ENCODE results near the gene RNF10. TPM values are rescaled to one million over a fixed set of nuclear protein-coding genes. Genes with fewer than 3 reads are reported as not detected.
"Not testable (repeated sequence)": the region's sequence is repeated elsewhere in the genome, so short reads cannot be mapped to it uniquely, and the experiment has no call there.

The RNF10 gene
- polyA plus RNA-seq, 2 donors, result 110 to 288 TPM

DNA sequence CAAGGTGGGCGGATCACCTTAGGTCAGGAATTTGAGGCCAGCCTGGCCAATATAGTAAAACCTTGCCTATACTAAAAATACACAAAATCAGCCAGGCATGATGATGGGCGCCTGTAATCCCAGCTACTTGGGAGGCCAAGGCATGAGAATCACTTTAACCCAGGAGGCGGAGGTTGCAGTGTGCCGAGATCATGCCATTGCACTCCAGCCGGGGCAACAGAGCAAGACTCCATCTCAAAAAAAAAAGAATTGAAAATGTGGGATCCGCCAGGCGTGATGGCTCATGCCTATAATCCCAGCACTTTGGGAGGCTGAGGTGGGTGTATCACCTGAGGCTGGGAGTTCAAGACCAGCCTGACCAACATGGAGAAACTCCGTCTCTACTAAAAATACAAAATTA, 14.8 kb upstream of the RNF10 start:
- H3K4me3 ChIP-seq (ENCODE audit: low read depth in 1 of 2, low read length in 2 of 2); H3K27ac ChIP-seq (ENCODE audit: low read depth in 2 of 2, low read length in 1 of 2); H3K9me3 ChIP-seq (ENCODE audit: control insufficient read depth in 2 of 2, insufficient read depth in 1 of 2, low read depth in 1 of 2, low read length in 1 of 2); H3K27me3 ChIP-seq (ENCODE audit: control insufficient read depth in 1 of 2, insufficient read depth in 2 of 2, low read length in 2 of 2); H3K36me3 ChIP-seq (ENCODE audit: control insufficient read depth in 2 of 2, insufficient read depth in 2 of 2, low read length in 1 of 2); H3K4me1 ChIP-seq (ENCODE audit: control insufficient read depth in 2 of 2, insufficient read depth in 2 of 2, low read length in 1 of 2): not testable (repeated sequence)
- 96 to 98% methylated on average over 8 of the region's 8 CpGs for WGBS, 2 donors

GRCh38 chr12:120522568-120522967, 11.6 kb upstream of the RNF10 start:
- no peak overlapping the region for H3K27ac ChIP-seq (ENCODE audit: low read depth in 2 of 2, low read length in 1 of 2)
- 91 to 92% methylated on average over 9 of the region's 9 CpGs for whole genome bisulfite sequencing, 2 donors
- peaks cover 2 to 4% of the 10 kb centered on the region in 2 donors for H3K36me3 ChIP-seq (ENCODE audit: control insufficient read depth in 2 of 2, insufficient read depth in 2 of 2, low read length in 1 of 2)

GRCh38 chr12:120528861-120529525, 5.2 kb upstream of the RNF10 start, which contains the start of gene COQ5:
TSS of gene COQ5 (minus strand) at chr12:120529158. CDS start at chr12:120529141, 17 bp downstream.
- Histone ChIP-seq H3K4me1 (ENCODE audit: control insufficient read depth in 2 of 2, insufficient read depth in 2 of 2, low read length in 1 of 2) (no peaks in the 10 kb centered on the region), H3K36me3 (ENCODE audit: control insufficient read depth in 2 of 2, insufficient read depth in 2 of 2, low read length in 1 of 2) (no peaks in the 10 kb centered on the region), H3K9me3 (ENCODE audit: control insufficient read depth in 2 of 2, insufficient read depth in 1 of 2, low read depth in 1 of 2, low read length in 1 of 2) (no peaks in the 10 kb centered on the region), H3K27me3 (ENCODE audit: control insufficient read depth in 1 of 2, insufficient read depth in 2 of 2, low read length in 2 of 2) (no peaks in the 10 kb centered on the region), H3K4me3 (ENCODE audit: low read depth in 1 of 2, low read length in 2 of 2) (peak within 1 kb of the TSS; percentile 78 to 82), H3K27ac (ENCODE audit: low read depth in 2 of 2, low read length in 1 of 2) (peak within 1 kb of the TSS; percentile 90 to 97)
- WGBS, 2 donors, result 0 to 1% methylated on average over 38 of the region's 38 CpGs

More at GRCh38 chr12:120522568-120522967, 11.6 kb upstream of the RNF10 start:
- Histone ChIP-seq H3K4me3 (ENCODE audit: low read depth in 1 of 2, low read length in 2 of 2) (no peak overlapping the region), H3K9me3 (ENCODE audit: control insufficient read depth in 2 of 2, insufficient read depth in 1 of 2, low read depth in 1 of 2, low read length in 1 of 2) (no peaks in the 10 kb centered on the region), H3K27me3 (ENCODE audit: control insufficient read depth in 1 of 2, insufficient read depth in 2 of 2, low read length in 2 of 2) (no peaks in the 10 kb centered on the region), H3K4me1 (ENCODE audit: control insufficient read depth in 2 of 2, insufficient read depth in 2 of 2, low read length in 1 of 2) (no peaks in the 10 kb centered on the region)

DNA sequence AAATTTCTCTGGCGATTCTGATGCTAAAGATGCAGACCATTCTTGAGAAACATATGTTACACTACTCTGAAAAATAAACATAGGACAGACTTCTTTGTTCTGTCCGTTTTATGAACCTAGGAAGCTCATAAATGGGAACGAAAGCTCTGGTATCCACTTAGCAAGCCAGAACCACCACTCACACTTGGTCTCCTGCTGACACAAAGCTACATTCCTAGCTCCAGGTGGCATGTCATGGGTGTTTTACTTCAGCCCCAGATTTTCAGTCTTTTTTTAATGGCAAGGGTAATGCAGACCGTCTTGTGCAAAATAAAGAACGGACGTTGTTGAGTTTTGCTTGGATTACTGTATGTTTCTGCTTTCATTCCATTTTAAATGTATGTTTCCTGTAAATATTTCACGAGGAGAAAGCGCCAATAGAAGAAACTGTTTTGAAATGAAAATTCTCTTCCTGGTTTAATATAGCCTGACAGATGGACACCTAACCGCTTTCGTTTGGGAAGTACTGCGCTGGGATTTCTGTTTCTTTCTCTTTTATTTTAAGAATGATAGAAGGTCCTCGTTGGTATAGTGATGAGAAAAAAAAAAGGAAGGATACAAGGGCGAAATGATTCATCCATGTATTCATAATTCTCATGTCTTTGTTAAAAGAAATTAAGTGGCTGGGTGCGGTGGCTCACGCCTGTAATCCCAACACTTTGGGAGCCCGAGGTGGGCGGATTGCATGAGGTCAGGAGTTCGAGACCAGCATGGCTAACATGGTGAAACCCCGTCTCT, 4.3 kb upstream of the RNF10 start:
- no peaks in the 10 kb centered on the region for H3K4me1 ChIP-seq (ENCODE audit: control insufficient read depth in 2 of 2, insufficient read depth in 2 of 2, low read length in 1 of 2)
- H3K27ac ChIP-seq (ENCODE audit: low read depth in 2 of 2, low read length in 1 of 2), result peak overlapping the region; percentile 90 to 97
- no peaks in the 10 kb centered on the region for H3K9me3 ChIP-seq (ENCODE audit: control insufficient read depth in 2 of 2, insufficient read depth in 1 of 2, low read depth in 1 of 2, low read length in 1 of 2)
- peak overlapping the region; percentile 11 to 78 for H3K4me3 ChIP-seq (ENCODE audit: low read depth in 1 of 2, low read length in 2 of 2)
- H3K27me3 ChIP-seq (ENCODE audit: control insufficient read depth in 1 of 2, insufficient read depth in 2 of 2, low read length in 2 of 2), result no peaks in the 10 kb centered on the region
- WGBS, 2 donors, result 20 to 22% methylated on average over 19 of the region's 19 CpGs
- no peaks in the 10 kb centered on the region for H3K36me3 ChIP-seq (ENCODE audit: control insufficient read depth in 2 of 2, insufficient read depth in 2 of 2, low read length in 1 of 2)

DNA sequence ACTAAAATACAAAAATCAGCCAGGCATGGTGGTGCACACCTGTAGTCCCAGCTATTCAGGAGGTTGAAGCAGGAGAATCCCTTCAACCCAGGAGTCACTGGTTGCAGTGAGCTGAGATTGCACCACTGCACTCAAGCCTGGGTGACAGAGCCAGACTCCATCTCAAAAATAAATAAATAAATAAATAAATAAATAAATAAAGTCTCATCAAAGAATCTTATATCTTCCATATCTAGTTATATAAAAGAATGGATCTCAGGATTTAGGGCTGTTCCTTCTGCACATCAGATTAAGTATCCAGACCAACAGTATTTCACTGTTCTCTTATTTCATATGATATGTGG, 3.8 kb upstream of the RNF10 start:
- not testable (repeated sequence) for H3K36me3 ChIP-seq (ENCODE audit: control insufficient read depth in 2 of 2, insufficient read depth in 2 of 2, low read length in 1 of 2); H3K27me3 ChIP-seq (ENCODE audit: control insufficient read depth in 1 of 2, insufficient read depth in 2 of 2, low read length in 2 of 2); H3K4me1 ChIP-seq (ENCODE audit: control insufficient read depth in 2 of 2, insufficient read depth in 2 of 2, low read length in 1 of 2); H3K9me3 ChIP-seq (ENCODE audit: control insufficient read depth in 2 of 2, insufficient read depth in 1 of 2, low read depth in 1 of 2, low read length in 1 of 2)
- Histone ChIP-seq H3K27ac (ENCODE audit: low read depth in 2 of 2, low read length in 1 of 2) (peak overlapping the region; percentile 66 to 83), H3K4me3 (ENCODE audit: low read depth in 1 of 2, low read length in 2 of 2) (peak overlapping the region; percentile 11 to 78)

DNA sequence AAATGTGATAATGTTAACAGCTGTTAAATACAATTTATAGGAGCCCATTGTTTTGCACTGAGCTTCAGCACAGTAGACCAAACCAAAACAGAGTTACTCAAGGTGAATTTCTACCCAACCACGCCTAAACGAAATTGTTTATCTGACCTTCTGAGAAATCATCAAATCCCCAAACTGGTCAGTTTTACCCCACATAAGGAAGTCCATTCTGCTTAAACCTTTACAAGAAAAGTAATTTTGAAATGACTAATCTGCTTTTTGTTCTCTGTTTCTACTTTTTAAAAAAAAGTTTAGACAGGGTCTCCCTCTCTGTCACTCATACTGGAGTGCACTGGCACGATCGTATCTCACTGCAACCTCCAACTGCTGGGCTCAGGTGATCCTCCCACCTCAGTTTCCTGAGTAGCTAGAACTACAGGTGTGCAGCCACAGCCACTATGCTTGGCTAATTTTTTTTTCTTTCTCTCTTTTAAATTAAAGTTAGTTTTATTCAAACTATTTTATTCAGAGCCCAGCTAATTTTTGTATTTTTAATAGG, 1.4 kb upstream of the RNF10 start:
- Histone ChIP-seq H3K9me3 (ENCODE audit: control insufficient read depth in 2 of 2, insufficient read depth in 1 of 2, low read depth in 1 of 2, low read length in 1 of 2) (no peaks in the 10 kb centered on the region), H3K27ac (ENCODE audit: low read depth in 2 of 2, low read length in 1 of 2) (no peak overlapping the region), H3K4me3 (ENCODE audit: low read depth in 1 of 2, low read length in 2 of 2) (no peak overlapping the region), H3K4me1 (ENCODE audit: control insufficient read depth in 2 of 2, insufficient read depth in 2 of 2, low read length in 1 of 2) (peaks cover 3 to 5% of the 10 kb centered on the region in 2 donors), H3K27me3 (ENCODE audit: control insufficient read depth in 1 of 2, insufficient read depth in 2 of 2, low read length in 2 of 2) (no peaks in the 10 kb centered on the region), H3K36me3 (ENCODE audit: control insufficient read depth in 2 of 2, insufficient read depth in 2 of 2, low read length in 1 of 2) (no peaks in the 10 kb centered on the region)
- WGBS, 2 donors, result 71 to 73% methylated on average over 4 of the region's 4 CpGs

- Histone ChIP-seq H3K9me3 (ENCODE audit: control insufficient read depth in 2 of 2, insufficient read depth in 1 of 2, low read depth in 1 of 2, low read length in 1 of 2) (no peaks in the 10 kb centered on the region), H3K27ac (ENCODE audit: low read depth in 2 of 2, low read length in 1 of 2) (peak overlapping the region; percentile 83 to 99), H3K4me3 (ENCODE audit: low read depth in 1 of 2, low read length in 2 of 2) (peak overlapping the region; percentile 84 to 89), H3K4me1 (ENCODE audit: control insufficient read depth in 2 of 2, insufficient read depth in 2 of 2, low read length in 1 of 2) (peaks cover 3 to 5% of the 10 kb centered on the region in 2 donors), H3K36me3 (ENCODE audit: control insufficient read depth in 2 of 2, insufficient read depth in 2 of 2, low read length in 1 of 2) (no peaks in the 10 kb centered on the region), H3K27me3 (ENCODE audit: control insufficient read depth in 1 of 2, insufficient read depth in 2 of 2, low read length in 2 of 2) (no peaks in the 10 kb centered on the region)
- WGBS, 2 donors, result 1% methylated on average over 52 of the region's 52 CpGs
These were observed 823 bp downstream of the RNF10 start for GRCh38 chr12:120534703-120535655.

- peaks cover 3 to 5% of the 10 kb centered on the region in 2 donors for H3K4me1 ChIP-seq (ENCODE audit: control insufficient read depth in 2 of 2, insufficient read depth in 2 of 2, low read length in 1 of 2)
- H3K4me3 ChIP-seq (ENCODE audit: low read depth in 1 of 2, low read length in 2 of 2), result peak overlapping the region; percentile 22 to 89
- WGBS, 2 donors, result 41 to 46% methylated on average over 13 of the region's 13 CpGs
- no peaks in the 10 kb centered on the region for H3K36me3 ChIP-seq (ENCODE audit: control insufficient read depth in 2 of 2, insufficient read depth in 2 of 2, low read length in 1 of 2)
- H3K27ac ChIP-seq (ENCODE audit: low read depth in 2 of 2, low read length in 1 of 2), result peak overlapping the region in 1 of 2 donors; percentile 45
- no peaks in the 10 kb centered on the region for H3K27me3 ChIP-seq (ENCODE audit: control insufficient read depth in 1 of 2, insufficient read depth in 2 of 2, low read length in 2 of 2)
- no peaks in the 10 kb centered on the region for H3K9me3 ChIP-seq (ENCODE audit: control insufficient read depth in 2 of 2, insufficient read depth in 1 of 2, low read depth in 1 of 2, low read length in 1 of 2)
These were observed 2.1 kb downstream of the RNF10 start for GRCh38 chr12:120536064-120536791.

DNA sequence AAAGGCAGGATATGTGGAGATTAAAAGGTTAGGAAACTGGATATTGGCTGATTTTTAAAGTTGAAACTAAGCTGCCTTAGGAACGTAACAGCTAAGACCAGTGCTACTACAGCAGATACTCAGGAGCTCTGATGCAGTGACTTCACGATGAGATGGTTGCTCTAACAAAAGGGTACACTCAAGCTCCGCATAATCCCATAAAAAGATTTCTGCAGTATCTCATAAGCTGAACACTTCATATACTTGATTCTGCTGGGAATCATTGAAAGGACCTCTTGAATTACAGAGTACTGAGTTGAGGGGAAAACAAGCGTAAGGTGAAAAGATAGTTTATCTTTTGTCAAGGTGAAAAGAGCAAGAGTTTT, 3.7 kb downstream of the RNF10 start:
- peak overlapping the region in 1 of 2 donors; percentile 89 for H3K4me3 ChIP-seq (ENCODE audit: low read depth in 1 of 2, low read length in 2 of 2)
- H3K27me3 ChIP-seq (ENCODE audit: control insufficient read depth in 1 of 2, insufficient read depth in 2 of 2, low read length in 2 of 2), result no peaks in the 10 kb centered on the region
- peak overlapping the region; percentile 40 to 57 for H3K27ac ChIP-seq (ENCODE audit: low read depth in 2 of 2, low read length in 1 of 2)
- peaks cover 3 to 5% of the 10 kb centered on the region in 2 donors for H3K4me1 ChIP-seq (ENCODE audit: control insufficient read depth in 2 of 2, insufficient read depth in 2 of 2, low read length in 1 of 2)
- no peaks in the 10 kb centered on the region for H3K9me3 ChIP-seq (ENCODE audit: control insufficient read depth in 2 of 2, insufficient read depth in 1 of 2, low read depth in 1 of 2, low read length in 1 of 2)
- no peaks in the 10 kb centered on the region for H3K36me3 ChIP-seq (ENCODE audit: control insufficient read depth in 2 of 2, insufficient read depth in 2 of 2, low read length in 1 of 2)
- WGBS, 2 donors, result 24 to 43% methylated on average over 4 of the region's 4 CpGs
